NCI-H1417 (cell line): Measurements from ENCODE around the gene SKIDA1.

Source experiments
- DNase-seq, 3 experiments: peaks; one replicate each; lab custom pipeline; 2025; lab: John Stamatoyannopoulos, UW

Gene SKIDA1

DNA sequence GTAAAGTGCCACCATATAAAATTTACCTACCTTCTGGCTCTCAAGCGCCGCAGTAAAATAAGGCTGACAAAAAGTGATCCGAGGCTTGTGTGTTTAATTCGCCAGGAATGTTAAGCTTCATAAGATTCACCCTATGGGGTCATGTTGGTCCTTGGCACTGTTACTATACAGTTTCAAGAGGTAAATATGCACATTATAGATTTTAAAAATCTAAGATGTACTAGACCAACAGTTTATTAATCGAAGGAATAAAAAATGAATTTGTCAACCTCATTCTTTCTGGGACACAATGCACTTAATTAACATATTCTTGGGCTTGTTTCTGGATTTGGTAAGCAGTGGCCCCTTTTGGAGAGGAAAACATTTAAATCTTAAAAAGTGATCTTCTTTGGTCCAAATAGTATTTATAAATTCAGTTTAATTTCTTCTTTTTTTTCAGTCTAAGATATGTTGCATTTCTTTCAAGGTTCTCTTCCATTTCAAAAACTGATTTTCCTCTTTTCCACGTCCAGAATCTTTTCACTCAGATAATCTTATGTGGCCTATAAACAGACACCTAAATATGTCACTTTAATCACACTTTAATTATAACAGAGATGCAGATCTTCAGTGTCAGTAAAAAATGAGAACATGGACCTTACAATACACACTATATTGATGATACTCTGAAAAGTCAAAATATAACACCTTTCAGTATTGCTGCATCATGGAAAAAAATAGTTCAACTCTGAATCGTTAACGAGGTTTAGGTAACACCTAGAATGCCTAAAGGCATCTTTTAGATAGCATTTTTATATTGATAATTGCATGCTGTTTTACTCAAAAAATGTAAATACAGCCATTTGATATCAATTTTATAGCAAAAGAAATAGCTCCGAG is 3.8 kb upstream of the SKIDA1 start:
- peak in 2 of 3 experiments; percentile 23 to 77 for DNase-seq

DNA sequence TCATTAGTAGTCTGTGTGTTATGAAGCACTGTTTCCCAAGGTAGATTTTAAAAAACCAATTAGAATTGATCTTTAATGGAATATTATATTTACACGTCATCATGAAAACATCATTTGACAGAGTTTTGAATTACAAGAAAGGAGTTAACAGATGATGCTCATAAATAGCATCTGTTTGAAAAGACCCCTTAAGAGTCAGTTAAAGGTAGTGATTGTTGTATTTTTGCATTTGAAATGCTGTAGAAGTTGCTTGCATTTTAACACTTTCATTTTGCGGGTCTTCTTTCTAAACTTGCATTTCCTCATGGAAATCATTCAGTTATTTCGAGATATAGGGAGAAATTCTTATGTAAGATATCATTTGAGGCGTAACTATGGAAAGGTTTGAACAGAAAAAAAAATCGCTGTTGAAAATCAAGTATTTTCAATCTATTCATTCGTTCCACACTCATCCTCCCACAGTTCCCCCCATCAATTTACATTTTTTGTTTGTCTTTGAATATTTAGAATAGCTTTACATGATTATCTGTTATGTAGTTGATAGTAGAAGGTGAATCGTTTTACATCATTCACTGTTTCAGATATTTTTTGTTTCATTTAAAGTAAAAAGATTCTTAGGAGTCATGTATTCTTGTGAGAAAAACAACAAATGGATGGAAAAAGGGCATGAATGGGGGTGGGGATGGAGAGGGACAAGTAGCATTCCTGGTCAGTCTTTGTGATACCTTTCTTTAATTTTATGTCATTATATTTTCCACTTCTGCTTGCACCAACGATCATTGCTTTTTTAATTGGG is 3.0 kb upstream of the SKIDA1 start:
- DNase-seq, result peak in 2 of 3 experiments; percentile 35 to 77

DNA sequence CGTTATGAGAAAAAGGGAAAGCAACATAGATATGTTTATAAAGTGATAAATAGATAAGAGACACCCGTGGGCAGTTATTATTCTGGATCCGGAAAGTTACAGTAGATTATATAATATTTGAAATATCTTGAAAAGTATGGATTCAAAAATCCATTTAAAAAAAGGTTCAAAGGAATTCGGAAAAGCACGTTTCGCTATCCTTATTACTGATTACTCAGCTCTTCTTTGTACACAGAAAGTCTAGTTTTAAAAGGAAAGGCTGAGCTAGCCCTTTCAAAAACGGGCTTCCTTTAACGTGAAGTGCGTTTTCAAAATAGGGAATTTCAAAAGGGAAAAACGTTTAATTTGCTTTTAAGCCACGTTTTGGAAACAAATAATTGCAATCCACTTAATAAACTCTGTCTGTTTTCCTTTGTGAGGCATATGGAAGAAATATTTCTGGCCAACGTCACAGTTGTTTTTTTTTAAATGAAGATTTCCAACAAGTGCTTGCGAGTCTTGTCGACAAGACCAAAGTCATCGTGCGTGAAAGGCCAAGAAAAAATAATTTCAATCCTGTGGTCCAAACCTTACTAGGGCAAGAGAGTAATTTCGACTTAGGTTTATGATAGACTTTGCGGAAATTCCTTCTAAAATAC is 2.2 kb upstream of the SKIDA1 start:
- DNase-seq, result peak; percentile 37 to 77 (median 52)

DNA sequence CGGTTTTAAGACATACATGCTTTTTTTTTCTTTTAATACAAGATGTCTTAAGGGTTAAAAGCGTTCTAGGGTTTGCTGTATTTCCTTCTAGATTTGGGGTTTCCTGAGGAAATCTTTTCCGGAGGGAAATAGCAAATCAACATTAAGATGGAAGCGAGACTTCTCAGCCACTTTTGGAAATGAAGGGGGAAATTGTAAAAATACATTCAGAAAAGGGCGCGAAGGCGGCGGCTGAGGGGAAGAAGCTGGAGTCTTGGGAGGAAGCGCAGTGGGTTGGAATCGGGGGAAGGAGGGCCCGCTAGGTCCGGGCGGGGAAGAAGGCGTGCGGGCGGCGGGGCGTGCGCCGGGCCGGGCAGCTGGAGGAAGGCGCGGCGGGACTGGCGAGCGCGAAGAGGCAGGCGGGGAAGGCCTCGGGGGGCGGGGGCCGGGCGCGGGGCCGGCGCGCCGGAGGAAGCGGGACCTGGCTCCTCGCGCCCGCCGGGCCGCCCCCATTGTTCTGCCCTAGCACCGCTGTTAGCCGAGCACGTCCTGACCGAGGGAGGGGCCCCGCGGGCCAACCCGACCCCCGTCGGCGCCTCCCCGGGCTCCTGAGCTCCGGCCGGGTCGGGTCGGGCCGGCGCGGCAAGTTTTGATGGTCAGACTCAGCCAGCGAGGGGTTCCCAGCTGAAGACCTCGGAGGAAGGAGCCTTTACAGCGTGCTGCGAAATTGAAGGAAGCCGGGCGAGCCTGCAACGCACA is 1.5 kb upstream of the SKIDA1 start:
- DNase-seq, result peak; percentile 47 to 77 (median 77)

DNA sequence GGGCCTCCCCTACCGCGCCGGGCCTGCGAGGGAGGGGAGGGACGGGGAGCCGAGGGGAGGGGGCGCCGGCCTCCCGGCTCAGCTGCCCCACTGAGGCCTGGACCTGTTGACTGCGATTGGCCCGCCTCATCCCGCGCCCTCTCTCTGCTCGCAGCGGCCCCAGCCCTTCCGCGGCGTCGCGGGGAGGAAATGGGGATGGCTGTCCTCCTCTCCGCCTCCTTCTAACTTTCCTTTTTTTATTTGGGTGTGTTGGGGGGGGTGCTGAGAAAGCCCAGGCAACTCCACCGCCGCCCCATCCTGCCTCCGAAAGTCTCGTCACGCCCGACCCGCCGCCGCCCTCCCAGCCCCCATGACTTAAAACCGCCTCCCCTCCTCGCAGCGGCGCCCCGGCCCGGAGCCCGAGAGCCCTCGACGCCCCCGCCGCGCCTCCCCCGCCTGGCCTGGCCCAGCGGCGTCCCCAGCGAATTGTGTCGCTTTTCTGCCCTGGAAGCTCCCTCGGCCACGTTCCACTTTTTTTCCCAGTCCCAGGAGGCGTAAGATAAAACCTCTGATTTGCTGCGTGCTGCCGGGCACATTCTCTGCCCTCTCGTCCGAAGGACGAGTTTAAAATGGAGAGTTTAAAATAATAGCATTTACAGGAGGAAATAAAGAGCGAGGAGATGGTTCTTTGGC is 842 bp upstream of the SKIDA1 start:
- DNase-seq, result peak; percentile 38 to 89 (median 84)

DNA sequence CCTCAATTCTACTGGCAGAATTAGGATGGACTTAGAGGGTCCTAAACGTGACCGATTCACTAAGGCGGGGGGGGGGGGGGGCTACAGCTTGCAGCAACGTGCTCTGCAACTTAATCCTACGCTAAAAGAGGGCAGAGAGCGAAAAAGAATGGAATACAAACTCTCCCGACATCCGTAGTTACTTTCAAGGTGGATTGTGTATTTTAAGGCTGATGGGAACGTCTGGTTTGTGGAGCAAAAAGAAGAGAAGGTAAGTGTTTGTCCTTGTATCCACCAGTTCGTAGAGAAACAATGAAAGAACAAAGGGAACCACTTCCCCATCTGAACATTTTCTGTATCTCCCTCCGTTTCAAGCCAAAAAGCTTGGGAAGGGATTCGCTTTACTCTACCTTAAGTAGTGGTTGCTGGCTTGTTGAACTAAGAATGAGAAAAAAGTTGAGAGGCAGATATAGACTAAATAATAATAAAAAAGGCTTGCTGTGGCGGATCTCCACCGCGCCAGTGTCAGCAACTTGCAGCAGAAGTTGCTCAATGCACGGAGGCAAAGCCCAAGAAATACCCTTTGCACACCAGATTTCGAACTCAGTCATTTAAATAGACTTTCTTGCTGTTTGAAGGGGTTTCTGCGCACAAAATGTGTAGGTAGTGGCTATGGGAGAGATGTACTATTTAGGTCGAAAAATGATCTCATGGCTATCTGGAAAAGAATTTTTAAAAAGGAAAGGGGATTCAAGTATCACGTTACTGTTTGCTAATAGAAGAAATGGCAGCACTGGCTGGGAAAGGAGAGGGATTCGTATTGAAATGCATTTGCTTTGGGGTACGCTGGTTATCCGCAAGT is 736 bp downstream of the SKIDA1 start:
- DNase-seq, result peak; percentile 59 to 83 (median 74)

DNA sequence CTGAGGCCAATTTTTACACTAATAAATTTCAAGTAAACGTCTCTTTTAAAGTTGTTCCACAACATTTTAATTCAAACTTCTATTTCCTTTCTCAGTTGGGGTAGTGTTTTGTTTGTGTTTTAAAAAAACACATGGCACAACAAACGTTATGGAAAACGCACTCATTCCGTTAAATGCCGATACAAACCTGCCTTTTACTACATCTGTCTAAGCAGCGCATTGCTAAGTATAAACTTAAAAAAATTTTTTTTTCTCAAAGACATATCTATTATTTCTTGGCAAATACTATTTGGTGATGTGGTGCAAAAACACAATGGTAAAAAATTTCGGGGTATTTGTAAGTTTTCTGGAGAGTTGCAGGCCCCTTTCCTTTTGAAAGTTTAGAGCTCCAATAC is 1.4 kb downstream of the SKIDA1 start:
- no peak for DNase-seq

DNA sequence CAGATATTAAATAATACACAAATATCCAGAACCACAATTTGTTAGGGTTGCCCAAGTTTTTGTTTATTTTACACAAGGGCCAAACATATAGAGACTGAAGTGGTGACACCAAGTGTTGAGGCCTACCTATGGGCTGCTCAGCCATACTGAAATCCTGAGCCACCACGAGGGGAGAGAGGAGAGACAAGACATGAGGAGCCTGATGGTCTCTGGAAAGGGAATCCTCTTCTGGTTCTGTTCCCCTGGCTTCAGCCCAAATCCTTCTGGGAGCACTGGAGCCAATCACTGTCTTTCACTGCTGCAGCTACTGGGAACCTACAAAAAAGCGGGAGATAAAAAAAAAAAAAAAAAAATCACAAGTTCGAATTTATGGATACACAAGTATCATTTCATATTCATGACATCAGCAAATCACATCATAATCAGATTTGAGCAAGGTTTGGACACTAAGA is 1.9 kb downstream of the SKIDA1 start:
- peak in 2 of 3 experiments; percentile 32 to 62 for DNase-seq

DNA sequence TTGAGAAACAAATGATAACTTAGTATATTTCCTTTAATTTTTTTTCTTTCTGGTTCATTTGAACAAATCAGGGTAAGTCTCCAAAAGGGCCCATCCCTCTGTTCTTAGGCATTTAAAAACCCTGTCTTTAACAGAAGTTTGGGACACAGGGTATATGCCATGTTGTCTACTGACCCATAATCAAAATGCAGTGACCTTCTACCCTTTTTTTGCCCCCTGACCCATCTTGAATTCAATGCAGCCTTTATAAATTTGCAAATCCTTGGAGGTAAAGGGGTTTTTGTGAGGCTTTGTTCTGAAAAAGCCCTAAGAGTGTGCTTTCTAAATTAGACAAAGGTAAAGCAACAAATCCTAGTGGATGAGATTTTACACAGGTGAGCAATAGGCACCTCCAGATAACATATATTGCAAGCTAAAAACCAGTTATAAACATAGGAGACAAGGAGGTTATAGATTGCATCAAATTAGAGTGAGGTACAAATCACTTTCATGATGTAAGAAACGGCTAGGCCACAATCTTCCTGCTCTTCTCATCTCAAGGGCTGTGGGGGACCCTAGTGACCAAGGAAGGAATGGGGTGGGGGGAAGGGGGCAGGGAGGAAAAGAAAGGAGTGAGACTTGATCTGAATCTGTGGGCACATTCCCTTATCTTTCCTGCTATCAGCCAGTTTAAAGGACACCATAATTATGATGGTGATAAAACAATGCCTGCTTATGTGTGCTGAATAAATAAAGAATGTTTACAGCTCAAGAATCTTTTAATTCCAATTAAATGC is 2.7 kb downstream of the SKIDA1 start:
- DNase-seq, result peak in 2 of 3 experiments; percentile 33 to 58

DNA sequence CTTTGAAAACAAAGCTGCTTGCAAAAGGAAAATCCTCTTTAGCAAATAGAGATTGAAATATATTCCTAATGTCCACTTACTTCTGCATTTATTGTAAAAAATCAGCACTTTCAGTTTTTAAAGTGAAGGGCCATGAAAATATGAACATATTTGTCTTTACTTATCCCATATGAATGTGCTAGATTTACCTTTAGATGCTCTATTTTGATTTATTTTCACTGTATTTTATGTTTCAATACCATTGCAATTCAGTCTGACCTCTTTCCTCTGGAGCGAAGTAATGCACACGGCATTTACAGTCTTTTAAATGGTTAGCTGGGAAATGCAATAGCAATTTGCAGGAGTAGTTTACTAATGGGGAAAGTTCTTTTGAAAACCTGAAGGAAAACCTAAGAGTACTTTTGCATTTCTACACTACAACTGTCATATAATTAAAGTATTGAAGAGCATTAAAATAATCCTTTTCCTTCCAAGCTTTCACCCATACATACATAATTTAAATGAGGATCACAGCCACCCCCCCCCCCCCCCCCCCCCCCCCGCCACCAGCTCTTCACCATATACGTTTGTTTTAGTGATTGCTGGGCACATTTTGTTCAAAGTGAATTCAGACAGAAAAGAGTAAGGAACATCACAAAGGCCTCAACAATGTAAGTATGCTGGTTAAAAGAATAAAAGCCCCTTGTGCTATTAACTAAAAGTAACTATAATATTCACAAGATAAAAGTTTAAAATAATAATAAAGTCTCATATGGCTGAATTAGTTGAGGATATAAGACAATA is 3.5 kb downstream of the SKIDA1 start:
- peak in 1 of 3 experiments; percentile 35 for DNase-seq

DNA sequence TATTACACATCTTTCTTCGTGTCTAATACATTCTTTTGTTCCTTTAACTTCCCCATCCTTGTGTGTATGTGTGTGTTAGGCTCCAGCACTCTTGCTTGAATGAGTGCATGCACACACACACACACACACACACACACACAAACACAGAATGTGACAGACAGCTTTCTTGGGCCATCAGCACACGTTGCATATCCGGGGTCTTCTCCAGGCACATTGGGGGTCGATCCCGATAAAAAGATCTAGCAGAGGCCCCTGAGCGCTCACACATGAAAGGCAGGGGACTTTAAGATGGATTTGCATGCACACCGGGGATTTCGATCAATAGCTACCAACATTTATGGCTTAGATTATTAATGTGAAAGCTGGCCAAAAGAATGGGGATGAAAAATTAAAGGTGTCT is 4.5 kb downstream of the SKIDA1 start:
- peak in 2 of 3 experiments; percentile 6 to 37 for DNase-seq

DNA sequence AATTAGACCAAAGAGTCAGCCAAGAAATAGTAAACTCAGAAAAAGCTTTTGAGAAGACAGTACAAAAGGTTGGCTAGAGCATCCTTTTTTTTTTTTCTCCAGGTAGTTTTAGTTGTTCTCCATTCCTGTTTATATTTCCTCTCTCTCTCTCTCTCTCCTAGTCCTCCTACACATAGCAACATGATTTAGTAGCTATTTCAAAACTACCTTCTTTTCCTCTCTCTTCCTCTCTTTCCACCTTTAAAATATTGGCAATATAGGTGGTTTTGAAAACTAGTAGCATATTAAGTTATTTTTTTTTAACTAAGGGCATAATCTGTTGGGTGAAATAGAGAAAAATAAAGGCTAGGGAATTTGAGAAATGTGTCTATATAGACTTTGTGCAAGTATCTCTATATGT is 5.0 kb downstream of the SKIDA1 start:
- peak in 2 of 3 experiments; percentile 15 to 49 for DNase-seq

DNA sequence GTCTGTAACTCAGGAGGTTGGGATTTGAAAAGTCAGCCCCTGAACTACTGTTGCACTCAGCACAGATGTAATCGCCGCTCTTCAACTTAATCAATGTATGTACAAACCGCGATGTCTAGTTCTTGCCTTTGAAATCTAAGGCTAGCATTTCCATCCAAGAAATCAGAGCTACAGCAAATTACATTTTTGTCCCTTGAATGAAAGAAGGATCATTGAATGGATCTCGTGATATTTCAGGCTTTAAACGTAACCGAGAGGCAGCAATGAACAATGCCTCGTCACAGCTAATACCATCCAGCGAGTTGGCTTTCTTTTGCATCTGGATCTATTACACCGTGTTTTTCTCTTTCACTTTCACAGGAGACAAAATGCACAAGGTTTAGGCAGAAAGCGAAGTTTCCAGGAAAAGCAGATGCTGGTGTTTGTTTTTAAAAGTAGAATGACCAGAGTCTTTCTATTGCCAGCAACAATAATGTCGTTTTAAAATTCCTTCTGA is 5.5 kb downstream of the SKIDA1 start:
- peak; percentile 43 to 65 (median 58) for DNase-seq

DNA sequence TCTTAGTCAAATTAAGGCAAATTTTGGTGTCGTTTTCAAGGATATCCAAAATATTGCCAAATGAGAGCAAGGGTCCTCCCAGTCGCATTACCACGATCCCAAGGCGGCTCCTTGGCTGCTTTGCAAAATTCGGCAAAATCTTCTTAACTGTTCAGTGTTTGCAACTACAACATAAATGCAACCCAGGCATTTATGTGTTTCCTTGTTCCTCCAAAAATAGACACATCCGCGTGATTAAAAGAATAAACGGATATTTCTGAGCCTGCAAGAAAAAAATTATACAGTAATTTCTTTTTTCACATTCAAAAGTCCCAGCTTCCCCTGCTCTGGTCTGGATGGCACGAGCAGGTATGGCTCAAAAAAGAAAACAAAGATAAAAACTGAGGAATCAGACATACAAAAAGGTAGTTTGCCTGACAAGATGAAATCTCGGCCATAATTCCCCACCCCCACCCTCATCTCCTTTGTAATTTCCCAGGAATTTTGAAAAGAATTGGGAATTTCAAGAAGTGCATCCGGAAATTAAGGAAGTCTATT is 6.0 kb downstream of the SKIDA1 start:
- peak; percentile 23 to 50 (median 47) for DNase-seq

DNA sequence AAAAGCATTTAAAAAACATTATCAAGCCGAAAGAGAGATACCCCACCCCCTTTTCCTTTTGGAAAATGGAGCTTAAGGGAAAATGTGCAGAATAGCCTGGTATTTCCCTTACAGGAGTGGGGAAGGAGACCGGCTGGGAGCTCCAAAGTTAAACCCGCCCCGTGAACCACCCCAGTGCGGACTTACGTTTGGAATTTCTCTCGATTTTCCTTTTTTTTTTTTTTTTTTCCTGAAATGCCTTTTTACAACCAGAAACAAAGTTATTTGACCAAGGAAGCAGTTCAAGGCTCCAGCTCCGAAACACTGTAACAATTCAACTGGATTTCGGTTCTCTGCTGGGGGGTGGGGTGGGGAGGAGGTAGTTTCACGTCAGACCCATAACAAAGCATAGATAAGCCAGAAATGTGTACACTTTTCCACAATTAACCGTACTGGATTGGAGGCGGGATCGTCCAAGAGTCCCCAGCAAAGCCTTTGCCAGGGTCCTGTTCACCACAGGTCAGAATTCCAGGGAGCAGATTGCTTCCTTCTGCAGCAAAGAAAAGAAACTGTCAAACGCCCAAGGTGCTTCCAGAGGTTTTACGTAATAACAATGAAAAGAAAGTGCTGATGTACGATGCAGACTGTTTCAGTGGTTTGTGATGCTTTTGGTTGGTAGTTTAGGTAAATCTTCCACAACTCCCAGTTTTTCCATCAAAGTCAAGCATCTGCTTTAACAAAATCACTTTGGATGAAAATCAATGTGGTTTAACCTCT is 6.7 kb downstream of the SKIDA1 start:
- peak; percentile 30 to 59 (median 59) for DNase-seq

DNA sequence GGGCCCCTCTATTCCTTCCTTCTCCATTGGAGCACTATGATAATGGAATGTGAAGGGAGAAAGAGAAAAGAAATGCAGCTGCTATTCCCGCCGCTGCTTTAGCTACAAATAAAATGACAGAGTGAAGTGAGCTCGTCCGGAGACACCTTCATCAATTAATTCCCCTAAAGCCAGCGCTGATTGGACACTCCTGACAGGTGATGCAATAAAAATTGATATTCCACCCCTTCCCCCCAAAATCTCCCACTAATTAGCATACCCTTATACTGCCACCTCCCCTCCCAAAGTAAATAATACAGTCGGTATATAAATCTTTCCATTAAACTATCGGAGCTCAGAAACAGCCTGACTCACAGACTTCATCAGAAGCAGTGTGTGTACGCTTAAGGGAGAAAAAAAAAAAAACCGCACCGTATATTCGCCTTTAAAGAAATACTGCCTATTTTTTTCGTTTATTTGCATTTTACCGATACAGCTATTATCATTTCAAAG is 7.3 kb downstream of the SKIDA1 start:
- peak; percentile 68 to 93 (median 81) for DNase-seq
